Ascending aorta (tissue), 2 donors: ENCODE data around the gene ABCB10. TPM values are rescaled to one million over a fixed set of nuclear protein-coding genes. Genes with fewer than 3 reads are reported as not detected.
A peak's percentile ranks its signal among the peaks of the same experiment; 100 is the strongest.

ENCODE experiments used
- DNase-seq, 2 donors: peaks; one replicate each; pipeline ENCODE4 v3.0.0-alpha.2; 2019; ENCODE audit warnings: low spot score in 2 of 2
- H3K27ac ChIP-seq, 2 donors: fragments of 200-600 bp; sonication (generic); one replicate each; pipeline ENCODE4 v1.5.1; 2016 to 2017; ENCODE audit warnings: mild to moderate bottlenecking in 1 of 2
- H3K27me3 ChIP-seq: fragments of 200-600 bp; sonication (generic); one replicate; pipeline ENCODE4 v1.5.1; 2017
- H3K36me3 ChIP-seq, 2 donors: fragments of 200-600 bp; sonication (generic); one replicate each; pipeline ENCODE4 v1.5.1; 2016
- H3K4me1 ChIP-seq, 2 donors: fragments of 200-600 bp; sonication (generic); one replicate each; pipeline ENCODE4 v1.5.1; 2016 to 2017; ENCODE audit warnings: mild to moderate bottlenecking in 1 of 2
- H3K4me3 ChIP-seq, 2 donors: fragments of 200-600 bp; sonication (generic); one replicate each; pipeline ENCODE4 v1.5.1; 2016 to 2017; ENCODE audit warnings: mild to moderate bottlenecking in 1 of 2
- H3K9me3 ChIP-seq, 2 donors: fragments of 200-600 bp; sonication (generic); one replicate each; pipeline ENCODE4 v1.5.1; 2016
- intact Hi-C: fragments of 100-400 bp; cut with DNase I; formaldehyde crosslinking; loops from one replicate; pipeline ENCODE4 v1.15.1; 2023
- total RNA-seq: library from RNA; depleted of rRNA; stranded (reverse); fragments of >200 nt; gene quantifications from one replicate; pipeline ENCODE4 v1.1.0, GENCODE V29; 2016
- TF ChIP-seq, protein P1 (sequence below), 3 experiments: fragments of 200-600 bp in 2 of 3; fragments of 450-650 bp in 1 of 3; sonication (generic) in 2 of 3; IDR thresholded peaks; one replicate each; pipeline ENCODE4 v1.5.1; 2016 to 2019; ENCODE audit warnings: antibody characterized with exemption in 3 of 3, mild to moderate bottlenecking in 1 of 3, moderate library complexity in 1 of 3

Gene ABCB10
- total RNA-seq, 1 donor from 2014 or later, result 25.2 TPM

DNA sequence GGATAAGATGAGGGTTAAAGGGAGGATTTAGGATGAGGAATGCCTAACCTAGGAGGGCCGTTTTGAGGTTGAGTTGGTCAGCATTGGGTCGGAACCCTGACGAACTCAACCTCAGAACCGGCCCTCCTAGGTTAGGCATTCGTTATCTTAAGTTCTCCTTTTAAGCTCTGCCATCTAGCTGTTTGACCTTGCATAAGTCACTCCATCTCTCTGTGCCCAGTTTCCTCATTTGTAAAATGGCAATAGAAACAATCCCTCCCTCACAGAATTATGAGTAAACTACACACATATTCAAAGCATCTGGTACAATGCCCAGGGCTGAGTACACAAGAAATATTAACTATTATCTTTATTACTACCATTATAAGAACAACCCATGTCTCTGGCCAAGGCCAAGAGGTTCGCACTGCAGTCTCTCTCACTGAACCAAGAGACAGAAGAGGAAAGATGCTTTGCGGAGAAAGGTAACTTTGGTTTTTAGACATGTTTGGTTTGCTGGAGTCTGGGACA is 4.8 kb downstream of the ABCB10 start:
- Histone ChIP-seq H3K4me3 (no peak overlapping the region), H3K36me3 (peaks cover 0 to 6% of the 10 kb centered on the region in 2 donors), H3K9me3 (no peaks in the 10 kb centered on the region), H3K4me1 (peaks cover 3 to 35% of the 10 kb centered on the region in 2 donors), H3K27me3 (no peaks in the 10 kb centered on the region), H3K27ac (no peak overlapping the region)
- DNase-seq, result no peak
- TF ChIP-seq, protein P1, sequence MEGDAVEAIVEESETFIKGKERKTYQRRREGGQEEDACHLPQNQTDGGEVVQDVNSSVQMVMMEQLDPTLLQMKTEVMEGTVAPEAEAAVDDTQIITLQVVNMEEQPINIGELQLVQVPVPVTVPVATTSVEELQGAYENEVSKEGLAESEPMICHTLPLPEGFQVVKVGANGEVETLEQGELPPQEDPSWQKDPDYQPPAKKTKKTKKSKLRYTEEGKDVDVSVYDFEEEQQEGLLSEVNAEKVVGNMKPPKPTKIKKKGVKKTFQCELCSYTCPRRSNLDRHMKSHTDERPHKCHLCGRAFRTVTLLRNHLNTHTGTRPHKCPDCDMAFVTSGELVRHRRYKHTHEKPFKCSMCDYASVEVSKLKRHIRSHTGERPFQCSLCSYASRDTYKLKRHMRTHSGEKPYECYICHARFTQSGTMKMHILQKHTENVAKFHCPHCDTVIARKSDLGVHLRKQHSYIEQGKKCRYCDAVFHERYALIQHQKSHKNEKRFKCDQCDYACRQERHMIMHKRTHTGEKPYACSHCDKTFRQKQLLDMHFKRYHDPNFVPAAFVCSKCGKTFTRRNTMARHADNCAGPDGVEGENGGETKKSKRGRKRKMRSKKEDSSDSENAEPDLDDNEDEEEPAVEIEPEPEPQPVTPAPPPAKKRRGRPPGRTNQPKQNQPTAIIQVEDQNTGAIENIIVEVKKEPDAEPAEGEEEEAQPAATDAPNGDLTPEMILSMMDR (IDR thresholded peaks at IDR 0.05), result no peak
- intact Hi-C loops, result no loop called here

DNA sequence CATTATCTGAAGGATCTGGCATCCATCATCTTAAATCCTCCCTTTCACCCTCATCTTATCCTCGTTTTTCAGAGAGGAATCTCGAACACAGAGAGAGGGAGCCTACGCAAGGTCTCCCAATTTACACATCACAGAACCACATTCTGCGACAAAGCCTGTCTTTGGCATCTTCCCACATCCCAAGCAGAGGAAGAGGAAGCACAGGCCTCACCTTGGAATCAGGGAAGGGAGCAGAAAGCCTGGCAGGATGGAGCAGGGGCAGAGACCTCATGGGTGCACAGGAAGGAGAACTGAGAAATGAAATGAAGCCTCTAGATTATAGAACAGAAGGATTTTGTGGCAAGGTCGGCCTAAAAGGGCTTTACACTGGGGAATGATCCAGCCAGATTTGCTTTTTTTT is 5.8 kb downstream of the ABCB10 start:
- DNase-seq, result no peak
- H3K36me3 ChIP-seq, result peaks cover 0 to 10% of the 10 kb centered on the region in 2 donors
- peak overlapping the region in 1 of 2 donors; percentile 8 for H3K27ac ChIP-seq
- TF ChIP-seq, protein P1 (IDR thresholded peaks at IDR 0.05), result no peak
- no peaks in the 10 kb centered on the region for H3K27me3 ChIP-seq
- H3K4me1 ChIP-seq, result peaks cover 3 to 38% of the 10 kb centered on the region in 2 donors
- H3K9me3 ChIP-seq, result no peaks in the 10 kb centered on the region
- no peak overlapping the region for H3K4me3 ChIP-seq
- intact Hi-C loops, result no loop called here

DNA sequence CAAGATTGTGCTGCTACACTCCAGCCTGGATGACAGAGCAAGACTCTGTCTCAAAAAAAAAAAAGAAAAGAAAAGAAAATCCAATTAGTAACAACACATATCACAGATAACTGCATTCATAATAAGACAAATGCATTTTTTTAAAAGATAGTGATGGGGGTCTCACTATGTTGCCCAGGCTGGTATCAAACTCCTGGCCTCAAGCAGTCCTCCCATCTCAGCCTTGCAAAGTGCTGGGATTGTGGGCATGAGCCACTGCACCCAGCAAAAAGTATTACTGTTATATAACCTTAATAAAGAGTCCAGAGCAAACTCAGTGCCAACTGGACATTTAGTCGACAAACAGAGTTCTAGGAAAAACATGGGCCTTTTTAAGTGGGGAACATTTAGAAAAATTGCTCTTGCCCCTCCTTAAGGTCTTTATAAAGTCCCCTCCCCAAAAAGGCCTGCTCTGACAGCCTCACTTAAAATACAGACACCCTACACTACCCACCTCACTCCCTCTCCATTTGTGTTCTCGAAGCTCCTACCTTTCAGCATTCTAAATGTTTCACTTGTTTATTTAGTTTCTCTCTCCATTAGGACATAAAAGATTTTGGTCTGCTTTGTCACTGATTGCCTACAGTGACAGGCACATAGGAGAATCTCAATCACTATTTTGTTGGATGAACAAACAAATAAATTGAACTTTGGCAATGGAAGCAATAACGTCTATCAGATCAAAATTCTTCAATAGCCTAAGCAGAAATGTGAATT is 7.5 kb downstream of the ABCB10 start:
- Histone ChIP-seq H3K36me3 (peaks cover 14 to 24% of the 10 kb centered on the region in 2 donors), H3K27me3 (no peaks in the 10 kb centered on the region), H3K27ac (peak overlapping the region; percentile 62 to 69), H3K9me3 (no peaks in the 10 kb centered on the region), H3K4me1 (peaks cover 0 to 30% of the 10 kb centered on the region in 2 donors), H3K4me3 (no peak overlapping the region)
- TF ChIP-seq, protein P1 (IDR thresholded peaks at IDR 0.05), result no peak
- DNase-seq, result no peak
- intact Hi-C loops, result no loop called here

DNA sequence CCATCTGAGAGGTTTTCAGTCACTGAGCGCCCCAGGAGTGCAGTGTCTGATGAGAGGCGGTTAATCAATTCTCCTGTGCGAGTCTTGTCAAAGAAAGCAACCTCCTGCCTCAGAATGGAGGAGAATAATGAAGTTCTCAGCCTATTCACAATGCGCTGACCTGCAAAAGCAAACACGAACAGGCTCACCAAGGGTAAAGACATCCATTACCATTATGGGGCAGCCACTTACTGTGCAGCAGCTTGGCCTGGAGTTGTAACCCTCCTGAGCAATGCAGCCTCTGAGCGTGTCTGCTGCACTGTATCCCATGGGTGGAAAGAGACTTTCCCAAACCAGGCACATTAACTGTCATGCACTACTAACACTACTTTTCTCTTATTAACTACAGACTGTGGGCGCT is 11.0 kb downstream of the ABCB10 start:
- Histone ChIP-seq H3K27ac (no peak overlapping the region), H3K27me3 (no peaks in the 10 kb centered on the region), H3K4me3 (no peak overlapping the region), H3K36me3 (peaks cover 22 to 52% of the 10 kb centered on the region in 2 donors), H3K4me1 (peaks cover 0 to 18% of the 10 kb centered on the region in 2 donors), H3K9me3 (no peaks in the 10 kb centered on the region)
- TF ChIP-seq, protein P1 (IDR thresholded peaks at IDR 0.05), result no peak
- intact Hi-C loops, result no loop called here
- no peak for DNase-seq

DNA sequence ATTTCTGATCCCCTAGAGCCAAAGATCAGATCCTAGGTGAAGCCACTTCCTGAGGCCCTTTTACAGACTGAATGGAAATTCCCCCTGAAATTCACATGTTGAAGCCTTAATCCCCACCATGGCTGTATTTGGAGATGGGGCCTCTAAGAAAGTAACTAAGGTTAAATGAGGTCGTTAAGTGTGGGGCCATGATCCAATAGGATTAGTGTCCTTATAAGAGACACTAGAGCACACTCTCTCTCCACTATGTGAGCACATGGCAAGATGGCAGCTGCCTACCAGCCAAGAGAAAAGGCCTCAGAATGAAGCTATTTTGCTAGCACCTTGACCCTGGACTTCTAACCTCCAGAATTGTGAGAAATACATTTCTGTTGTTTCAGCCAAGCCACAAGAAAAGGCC is 13.9 kb downstream of the ABCB10 start:
- TF ChIP-seq, protein P1 (IDR thresholded peaks at IDR 0.05), result no peak
- Histone ChIP-seq H3K27me3 (no peaks in the 10 kb centered on the region), H3K4me3 (no peak overlapping the region), H3K27ac (no peak overlapping the region), H3K36me3 (peaks cover 40 to 78% of the 10 kb centered on the region in 2 donors), H3K4me1 (peaks cover 0 to 5% of the 10 kb centered on the region in 2 donors), H3K9me3 (no peaks in the 10 kb centered on the region)
- intact Hi-C loops, result no loop called here
- no peak for DNase-seq
